GM19238 (cell line): ENCODE measurements around the gene OSBP2.
A peak's percentile ranks its signal among the peaks of the same experiment; 100 is the strongest.

Experiments used
- DNase-seq: peaks from one replicate; pipeline ENCODE4 v3.0.0; 2011; ENCODE audit warnings: low spot score; ENCODE audit not compliant: insufficient read length

The OSBP2 gene, protein sequence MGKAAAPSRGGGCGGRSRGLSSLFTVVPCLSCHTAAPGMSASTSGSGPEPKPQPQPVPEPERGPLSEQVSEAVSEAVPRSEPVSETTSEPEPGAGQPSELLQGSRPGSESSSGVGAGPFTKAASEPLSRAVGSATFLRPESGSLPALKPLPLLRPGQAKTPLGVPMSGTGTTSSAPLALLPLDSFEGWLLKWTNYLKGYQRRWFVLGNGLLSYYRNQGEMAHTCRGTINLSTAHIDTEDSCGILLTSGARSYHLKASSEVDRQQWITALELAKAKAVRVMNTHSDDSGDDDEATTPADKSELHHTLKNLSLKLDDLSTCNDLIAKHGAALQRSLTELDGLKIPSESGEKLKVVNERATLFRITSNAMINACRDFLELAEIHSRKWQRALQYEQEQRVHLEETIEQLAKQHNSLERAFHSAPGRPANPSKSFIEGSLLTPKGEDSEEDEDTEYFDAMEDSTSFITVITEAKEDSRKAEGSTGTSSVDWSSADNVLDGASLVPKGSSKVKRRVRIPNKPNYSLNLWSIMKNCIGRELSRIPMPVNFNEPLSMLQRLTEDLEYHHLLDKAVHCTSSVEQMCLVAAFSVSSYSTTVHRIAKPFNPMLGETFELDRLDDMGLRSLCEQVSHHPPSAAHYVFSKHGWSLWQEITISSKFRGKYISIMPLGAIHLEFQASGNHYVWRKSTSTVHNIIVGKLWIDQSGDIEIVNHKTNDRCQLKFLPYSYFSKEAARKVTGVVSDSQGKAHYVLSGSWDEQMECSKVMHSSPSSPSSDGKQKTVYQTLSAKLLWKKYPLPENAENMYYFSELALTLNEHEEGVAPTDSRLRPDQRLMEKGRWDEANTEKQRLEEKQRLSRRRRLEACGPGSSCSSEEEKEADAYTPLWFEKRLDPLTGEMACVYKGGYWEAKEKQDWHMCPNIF

DNA sequence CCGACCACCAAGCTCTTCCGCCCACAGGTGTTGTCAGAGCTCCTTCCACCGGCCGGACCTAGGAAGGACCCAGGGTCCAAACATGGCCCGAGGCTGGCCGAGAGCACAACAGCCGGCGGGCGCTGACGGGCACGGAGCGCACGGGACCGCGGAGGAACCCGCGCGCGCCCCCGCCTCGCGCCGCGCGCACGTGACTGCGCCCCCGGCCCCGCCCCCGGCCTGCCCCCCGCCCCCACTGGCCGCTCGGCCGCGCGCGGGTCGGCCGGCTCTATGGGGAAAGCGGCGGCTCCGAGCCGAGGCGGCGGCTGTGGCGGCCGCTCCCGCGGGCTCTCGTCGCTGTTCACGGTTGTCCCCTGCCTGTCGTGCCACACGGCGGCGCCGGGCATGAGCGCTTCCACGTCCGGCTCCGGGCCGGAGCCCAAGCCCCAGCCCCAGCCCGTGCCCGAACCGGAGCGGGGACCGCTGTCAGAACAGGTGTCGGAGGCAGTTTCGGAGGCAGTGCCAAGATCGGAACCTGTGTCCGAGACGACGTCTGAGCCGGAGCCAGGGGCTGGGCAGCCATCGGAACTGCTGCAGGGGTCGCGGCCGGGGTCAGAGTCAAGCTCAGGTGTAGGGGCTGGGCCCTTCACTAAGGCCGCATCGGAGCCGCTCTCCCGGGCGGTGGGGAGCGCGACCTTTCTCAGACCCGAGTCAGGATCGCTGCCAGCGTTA is at the start of gene OSBP2:
OSBP2 (plus strand) TSS at position 235 of the 711 bp plus-strand sequence; CDS start at position 271, 36 bp downstream.
- DNase-seq: peak; percentile 27

DNA sequence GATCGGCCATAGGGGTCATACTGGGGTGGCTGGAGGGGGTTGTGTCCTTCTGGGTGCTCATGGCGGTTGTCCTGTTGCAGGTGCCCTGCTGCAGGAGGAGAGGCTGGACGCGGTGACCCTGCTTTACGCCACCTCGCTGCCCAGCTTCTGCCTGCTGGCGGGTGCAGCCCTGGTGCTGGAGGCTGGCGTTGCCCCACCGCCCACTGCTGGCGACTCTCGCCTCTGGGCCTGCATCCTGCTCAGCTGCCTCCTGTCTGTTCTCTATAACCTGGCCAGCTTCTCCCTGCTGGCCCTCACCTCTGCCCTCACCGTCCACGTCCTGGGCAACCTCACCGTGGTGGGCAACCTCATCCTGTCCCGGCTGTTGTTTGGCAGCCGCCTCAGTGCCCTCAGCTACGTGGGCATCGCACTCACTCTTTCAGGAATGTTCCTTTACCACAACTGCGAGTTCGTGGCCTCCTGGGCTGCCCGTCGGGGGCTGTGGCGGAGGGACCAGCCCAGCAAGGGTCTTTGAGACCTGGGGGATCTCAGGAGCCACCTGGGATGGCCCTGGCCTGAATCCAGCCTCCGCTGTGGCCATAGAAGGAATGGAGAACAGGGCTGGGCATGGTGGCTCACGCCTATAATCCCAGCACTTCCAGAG is 48.0 kb upstream of the OSBP2 start:
- DNase-seq: no peak

DNA sequence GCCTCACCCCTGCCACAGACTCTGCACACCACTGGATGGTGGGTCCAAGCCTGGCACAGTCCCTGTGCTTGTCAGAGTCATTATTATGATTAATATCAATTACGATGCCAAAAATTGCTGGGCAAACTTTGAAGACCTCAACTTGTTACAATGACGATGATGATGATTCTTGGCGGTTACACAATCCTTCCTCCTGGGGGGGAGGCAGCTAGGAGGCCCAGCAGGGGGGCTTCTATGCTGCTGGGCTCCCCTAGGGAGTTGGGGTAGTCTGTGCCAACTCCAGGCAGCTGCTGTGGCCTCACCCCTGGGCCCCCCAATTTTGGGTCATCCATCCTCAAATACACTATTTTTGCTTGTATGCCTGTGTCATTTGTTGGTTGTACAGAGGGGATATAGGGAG is 47.1 kb upstream of the OSBP2 start:
- no peak for DNase-seq

DNA sequence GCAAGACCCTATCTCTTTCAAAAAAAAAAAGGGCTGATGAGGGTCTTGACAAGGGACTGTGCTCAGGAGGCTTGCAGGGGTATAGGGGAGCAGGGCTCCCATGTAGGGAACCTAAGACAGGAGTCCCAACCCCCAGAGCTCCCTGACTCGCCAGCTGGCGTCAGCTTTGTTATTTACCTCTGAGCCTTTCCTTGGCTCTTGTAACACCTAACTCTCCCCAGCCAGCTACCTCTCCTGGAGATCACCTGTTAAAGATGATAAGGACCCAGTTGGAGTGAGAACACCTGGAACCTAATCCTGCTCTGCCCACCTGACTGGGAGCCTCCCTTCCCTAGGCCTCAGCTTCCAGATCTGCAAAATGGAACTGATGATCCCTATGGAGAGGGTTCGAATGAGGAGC is 45.8 kb upstream of the OSBP2 start:
- no peak for DNase-seq

DNA sequence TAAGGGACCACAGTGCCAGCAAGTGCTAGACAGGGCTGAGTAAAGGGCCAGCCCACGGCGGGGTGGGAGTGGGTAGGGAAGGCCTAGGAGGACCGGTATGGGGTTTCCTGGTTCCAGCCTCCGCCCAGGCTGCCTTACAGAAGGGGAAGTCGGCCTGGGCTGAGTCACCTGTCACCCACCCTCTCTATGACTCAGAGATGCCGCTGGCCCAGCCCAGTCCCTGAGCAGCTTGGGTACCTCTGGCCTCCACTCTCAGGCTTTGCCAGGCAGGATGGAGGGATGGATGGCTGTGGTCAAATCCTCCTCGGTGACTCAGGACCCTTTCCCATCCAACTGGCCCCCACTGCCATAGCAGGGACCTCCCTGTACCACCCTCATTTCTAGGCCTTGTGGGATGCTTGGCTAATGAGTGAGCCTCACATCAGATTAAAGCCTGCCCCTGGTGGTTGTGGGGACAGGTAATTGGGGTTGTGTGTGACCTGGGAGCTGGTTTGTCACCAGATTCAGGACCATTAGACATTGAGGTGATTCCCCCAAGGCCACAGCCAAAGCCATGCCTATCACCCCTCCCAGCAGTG is 45.2 kb upstream of the OSBP2 start:
- DNase-seq: peak; percentile 39

DNA sequence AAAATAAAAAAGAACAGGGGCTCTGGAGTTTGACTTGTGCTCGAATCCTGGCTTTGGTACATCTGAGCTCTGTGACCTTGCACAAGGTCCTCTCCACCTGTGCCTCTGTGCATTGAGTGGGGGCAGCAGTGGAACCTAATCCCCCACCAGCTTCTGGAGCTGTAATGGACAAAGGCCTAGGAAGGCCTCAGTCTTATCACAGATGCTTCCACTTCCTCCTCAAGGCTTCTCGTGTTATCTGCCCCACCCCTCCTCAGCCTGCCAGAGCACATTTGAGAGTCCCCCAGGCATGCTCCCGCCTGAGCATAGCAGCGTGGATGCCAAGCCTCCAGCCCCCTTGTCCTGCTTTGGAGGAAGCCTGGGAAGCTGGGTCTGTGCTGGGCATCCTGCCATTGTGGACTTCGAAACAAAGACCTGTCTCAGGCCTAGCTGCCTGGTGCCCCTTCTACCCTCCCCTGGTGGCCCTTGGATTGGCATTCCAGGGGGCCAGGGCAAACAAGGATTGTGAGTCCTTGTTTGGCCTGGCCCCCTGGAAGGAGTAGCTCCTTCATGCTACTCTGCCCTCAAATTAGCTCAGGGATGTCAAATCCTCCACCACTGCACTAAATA is 44.1 kb upstream of the OSBP2 start:
- no peak for DNase-seq

DNA sequence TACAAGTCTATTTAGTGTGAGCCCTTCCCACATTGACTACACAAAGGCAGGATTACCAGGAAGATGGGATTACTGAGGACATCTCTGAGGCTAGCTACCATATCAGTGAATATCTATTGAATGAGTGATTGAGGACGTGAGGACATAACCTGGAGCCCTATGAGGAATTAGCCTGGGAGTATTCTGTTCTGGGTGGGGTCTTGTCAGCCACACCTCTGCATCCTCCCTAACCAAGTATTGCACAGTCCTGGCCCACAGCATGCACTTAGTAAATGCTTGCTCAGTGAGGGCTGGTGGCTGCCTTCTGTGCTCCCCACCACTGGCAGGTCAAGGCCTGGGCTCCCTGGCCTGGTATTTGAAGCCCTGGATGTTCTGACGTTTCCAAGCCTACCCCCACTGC is 41.8 kb upstream of the OSBP2 start:
- DNase-seq: no peak

DNA sequence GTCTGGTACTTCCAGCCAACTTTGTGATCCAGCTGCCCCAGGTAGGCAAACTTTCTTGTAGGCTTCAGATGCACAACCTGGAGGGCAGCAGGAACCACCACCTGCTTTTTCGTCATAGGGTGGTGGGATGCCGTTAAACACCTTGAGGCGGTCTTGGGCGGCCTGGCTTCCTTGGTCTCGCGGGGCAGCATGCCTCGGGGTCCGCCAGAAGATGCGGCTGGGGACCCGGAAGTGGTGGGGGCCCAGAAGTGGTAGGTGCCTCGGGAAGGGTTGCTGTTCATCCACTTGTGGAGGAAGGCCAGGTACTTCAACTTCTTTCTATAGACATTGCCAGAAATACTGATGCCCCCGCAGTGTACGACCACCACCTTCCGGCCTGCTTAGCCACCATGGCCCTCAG is 40.3 kb upstream of the OSBP2 start:
- no peak for DNase-seq

DNA sequence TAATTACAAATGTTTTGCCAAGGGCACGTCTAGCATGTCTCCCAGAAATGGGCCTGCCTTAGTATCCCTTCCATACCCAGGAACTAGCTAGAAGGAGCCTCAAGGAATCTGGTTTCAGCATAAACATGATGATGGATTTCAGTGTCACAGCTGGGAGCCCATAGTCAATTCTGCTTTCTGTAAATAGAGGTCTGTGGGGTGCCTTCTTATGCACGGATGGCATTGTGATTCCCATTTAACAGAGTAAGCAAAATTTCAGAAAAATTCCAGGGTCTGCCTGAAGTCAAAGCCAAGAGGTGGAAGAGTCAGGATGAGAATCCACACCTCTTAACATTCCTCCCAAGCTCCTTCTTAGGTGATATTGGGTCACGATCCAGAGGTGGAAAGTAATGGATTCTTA is 39.1 kb upstream of the OSBP2 start:
- no peak for DNase-seq

DNA sequence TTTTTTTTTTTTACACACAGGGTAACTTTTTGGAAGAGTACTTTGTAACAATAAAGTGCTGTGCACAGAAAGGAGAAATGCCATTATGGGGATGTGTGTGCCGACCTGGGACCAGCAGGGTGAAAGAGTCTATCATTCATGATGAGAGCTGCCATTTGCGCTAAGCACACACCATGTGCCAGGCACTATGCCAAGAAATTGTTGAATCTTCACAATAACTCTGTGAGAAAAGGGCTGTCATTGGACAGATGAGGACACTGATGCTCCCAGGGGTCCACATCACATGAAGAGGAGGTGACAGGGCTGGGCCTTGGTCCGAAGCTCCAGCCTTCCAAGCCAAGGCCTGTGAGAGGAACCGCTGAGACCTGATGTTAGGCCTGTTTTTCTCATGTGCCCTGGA is 32.6 kb upstream of the OSBP2 start:
- no peak for DNase-seq

DNA sequence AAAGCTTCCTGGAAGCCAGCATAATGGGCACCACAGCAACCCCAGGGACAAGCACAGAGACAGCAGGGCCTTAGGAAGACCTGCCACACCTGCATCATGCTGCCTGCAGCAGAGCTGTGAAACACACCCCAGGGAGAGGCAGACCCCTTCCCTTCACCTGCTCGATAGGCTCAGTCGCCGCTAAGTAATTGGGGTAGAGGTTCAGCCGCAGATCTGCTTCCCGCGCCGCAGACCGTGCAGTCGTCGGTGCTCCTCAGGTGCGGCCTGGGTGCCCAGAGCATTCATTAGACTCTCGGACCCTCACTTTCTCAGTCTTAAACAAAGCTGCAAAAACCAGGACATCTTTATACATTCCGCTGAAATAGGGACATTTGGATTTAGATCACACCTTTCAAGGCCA is 29.9 kb upstream of the OSBP2 start:
- no peak for DNase-seq

DNA sequence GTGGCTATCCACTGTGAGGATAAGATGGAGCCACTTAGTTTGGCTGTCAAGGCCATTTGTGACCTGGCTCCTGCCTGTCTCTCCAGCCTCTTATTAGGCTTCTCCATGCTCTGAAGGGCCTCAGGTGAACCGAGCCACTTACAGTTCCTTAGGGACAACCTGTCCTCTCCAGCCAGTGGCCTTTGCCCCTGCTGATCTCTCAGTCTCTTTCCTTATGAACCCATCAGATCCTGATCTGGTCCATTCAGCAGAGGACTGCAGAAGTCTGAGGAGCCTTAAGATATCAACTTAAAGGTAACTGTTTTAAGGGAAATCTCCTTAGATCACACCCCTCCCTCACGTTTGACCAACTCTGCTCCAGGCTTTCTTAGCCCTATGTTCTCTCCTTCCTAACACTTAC is 29.4 kb upstream of the OSBP2 start:
- DNase-seq: no peak

DNA sequence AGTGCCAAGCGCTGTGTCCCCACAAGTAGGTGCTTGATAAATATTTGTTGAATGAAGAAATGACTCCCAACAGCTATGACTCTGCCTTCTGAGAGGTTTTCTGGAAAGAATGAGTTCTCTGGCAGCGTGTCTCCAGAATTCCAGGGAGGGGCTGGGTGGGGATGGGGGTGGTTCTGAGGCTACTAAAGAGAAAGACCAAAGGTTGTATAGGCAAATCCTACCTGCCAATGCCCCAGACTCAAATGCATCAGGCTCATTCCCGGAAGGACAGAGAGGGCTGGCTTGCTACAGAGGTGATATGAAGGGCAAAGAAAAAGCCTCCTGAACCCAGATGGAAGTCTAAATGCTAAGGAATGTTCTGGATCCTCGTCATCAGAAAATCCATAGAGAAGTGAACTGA is 28.9 kb upstream of the OSBP2 start:
- no peak for DNase-seq

DNA sequence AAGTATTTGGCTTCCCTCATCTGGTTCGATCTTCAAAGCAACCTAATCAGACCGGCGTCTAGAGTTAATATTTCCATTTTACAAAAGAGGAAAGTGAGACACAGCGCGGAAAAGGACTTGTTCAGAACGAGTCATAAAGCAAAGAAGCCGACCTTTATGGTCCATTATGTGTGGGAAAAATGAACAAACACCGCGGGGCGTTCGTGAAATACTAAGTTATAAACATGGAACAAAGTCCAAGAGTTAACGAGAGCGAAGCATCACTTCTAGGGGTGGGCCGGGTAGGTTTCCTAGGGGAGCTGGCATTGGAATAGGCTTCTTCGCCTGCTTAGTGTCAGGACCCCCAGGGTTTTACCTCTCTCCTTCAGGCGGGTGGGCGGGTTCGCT is 27.6 kb upstream of the OSBP2 start:
- DNase-seq: no peak

DNA sequence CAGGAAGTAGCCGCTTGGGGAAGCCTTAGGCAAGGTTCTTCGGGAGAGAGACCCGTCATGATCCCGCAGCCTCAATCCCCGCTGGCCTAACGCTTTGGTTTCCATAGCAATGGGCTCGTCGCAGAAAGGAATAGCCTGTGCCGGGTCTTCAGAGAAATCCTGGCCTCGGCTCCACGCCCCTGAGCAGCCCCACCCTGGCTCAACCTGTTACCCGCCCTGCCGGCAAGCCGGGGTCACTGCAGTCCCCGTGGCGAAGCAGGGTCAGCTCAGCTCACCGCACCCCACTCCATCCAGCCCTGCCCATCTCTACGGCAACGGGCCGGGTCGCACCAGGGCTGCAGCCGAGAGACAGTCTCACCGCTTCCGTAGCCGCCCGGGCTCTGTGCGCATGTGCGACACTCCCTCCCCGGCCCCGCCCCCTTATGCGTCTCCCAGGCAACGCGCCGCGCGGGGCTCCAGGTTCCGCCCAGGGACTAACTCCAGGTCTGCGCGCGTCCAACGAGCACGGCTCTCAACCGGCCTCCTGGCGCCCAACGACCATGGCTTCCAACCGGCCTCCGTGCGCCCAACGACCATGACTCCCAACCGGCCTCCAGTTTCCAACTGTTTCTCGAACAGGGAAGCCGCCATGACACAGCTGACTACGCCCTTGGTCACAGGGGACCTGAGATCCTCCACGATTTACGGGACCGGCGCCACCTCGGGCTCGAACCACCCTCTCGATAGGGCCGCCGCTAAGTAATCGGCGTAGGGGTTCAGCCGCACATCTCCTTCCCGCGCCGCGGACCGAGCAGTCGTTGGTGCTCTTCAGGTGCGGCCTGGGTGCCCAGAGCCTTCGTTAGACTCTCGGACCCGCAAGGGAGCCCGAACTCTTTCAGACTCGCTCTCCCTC is 26.9 kb upstream of the OSBP2 start, which contains the start of gene DUSP18:
DUSP18 (minus strand) TSS at position 382 of the 892 bp plus-strand sequence. CDS start 3,872 bp downstream, outside the sequence.
- peak; percentile 98 for DNase-seq

DNA sequence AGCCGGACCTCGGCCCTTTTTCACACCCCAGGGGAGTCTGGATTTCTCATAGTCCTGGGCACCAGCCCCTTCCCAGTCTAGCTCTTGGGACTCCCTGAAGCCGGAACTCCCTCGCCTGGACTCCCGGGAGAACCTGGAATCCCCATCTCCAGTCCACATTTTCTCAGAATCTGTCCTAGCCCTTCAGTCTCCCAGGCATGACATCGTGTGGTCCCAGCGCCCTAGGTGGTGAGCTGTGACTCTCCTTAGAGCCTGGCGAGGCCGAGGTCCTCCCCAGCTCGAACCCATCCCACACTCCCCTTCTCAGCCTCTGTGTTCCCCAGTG is 26.3 kb upstream of the OSBP2 start:
- no peak for DNase-seq

DNA sequence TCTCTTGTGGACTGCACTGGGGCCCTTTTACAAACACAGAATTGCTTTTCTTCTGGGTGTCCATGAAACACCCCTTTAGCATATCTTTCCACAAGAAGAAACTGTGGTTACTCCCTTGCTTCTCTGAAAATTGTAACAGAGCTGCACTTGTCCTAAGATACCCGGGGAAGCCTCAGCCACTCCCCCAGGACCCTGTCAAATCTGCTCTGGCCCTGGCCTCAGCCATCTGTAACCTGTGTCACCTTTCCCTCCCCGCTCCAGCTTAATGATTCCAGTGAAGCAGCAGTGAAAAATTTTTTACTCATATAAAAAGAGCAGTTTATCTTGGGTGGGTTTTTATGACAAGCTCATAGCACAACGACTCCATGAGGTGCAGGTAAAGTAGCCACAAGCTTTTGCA is 23.6 kb upstream of the OSBP2 start:
- DNase-seq: no peak

DNA sequence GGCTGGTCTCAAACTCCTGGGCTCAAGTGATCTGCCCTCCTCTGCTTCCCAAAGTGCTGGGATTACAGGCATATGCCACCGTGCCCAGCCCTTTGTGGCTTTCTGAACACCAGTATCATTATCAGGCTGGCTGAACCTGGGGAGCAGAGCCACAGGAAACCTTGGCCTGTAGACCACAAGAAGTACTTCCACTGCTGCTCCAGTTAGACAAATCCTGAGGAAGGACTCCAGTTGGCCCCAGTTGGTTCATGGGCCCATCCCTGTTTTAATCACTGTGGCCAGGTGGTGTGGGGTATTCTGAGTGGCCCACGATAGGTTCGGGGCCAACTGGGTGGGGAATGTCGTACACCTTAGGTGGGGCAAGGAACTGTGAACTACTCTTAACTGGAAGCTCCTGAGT is 21.5 kb upstream of the OSBP2 start:
- DNase-seq: no peak

DNA sequence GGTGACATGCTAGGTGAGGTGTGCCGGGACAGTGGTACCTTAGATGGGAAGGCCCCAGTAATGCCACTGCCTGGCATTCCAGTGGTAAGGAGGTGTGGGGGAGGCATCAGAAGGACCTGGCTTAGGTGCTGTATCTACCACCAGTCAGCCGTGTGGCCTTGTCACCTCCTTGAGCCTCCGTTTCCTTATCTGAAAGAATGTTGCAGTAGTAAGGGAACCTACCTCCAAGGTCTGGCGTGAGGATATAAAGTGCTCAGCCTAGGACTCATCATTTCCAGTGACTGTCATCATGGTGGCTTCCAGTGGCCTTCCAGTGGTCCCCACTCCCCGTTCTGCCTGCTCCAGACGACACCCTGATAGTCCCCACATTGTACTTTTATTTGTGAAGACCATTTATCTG is 20.2 kb upstream of the OSBP2 start:
- DNase-seq: no peak

DNA sequence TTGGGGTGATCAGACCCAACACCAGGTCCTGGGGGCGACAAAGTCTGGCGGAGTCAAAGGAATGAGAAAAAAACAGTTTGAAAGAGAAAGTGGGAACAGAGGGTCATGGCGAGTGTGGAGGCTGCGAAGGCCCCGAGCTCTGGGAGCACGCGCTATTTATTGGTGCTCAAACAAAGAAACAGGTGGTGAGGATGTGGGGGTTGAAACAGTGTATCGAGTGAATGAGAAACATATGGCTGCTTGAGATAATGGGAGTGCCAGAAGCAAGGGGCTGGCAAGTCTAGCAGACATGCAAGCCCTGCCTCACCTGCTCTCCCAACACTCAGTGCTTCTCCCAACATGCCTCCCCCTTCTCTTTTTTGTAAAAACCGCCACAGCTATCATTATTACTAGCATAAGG is 19.2 kb upstream of the OSBP2 start:
- no peak for DNase-seq
